NCI-H510A treated with DMSO at 0.1 percent for 48 hours (cell line): ENCODE data around the gene SERP1.

ENCODE experiments used
- DNase-seq: peaks from one replicate; lab custom pipeline; 2025; lab: John Stamatoyannopoulos, UW

SERP1 gene

GRCh38 chr3:150546226-150547044 is at the start of gene SERP1, which contains the start of gene EIF2A:
TSS of gene SERP1 (minus strand) at chr3:150546496. CDS start at chr3:150546135, 361 bp downstream.
TSS of gene EIF2A (plus strand) at chr3:150546787. CDS start at chr3:150546803, 16 bp downstream.
- peak; percentile 96 for DNase-seq

GRCh38 chr3:150594150-150594549 is 47.9 kb upstream of the SERP1 start:
- no peak for DNase-seq

GRCh38 chr3:150589759-150590158 is 43.5 kb upstream of the SERP1 start:
- DNase-seq = no peak

GRCh38 chr3:150588027-150588830 is 41.9 kb upstream of the SERP1 start:
- peak; percentile 66 for DNase-seq

- DNase-seq = no peak
Measured at GRCh38 chr3:150583028-150583427, 36.7 kb upstream of the SERP1 start.

GRCh38 chr3:150582620-150583019 is 36.3 kb upstream of the SERP1 start:
- no peak for DNase-seq

- no peak for DNase-seq
Measured at GRCh38 chr3:150581174-150581573, 34.9 kb upstream of the SERP1 start.

- no peak for DNase-seq
Measured at GRCh38 chr3:150577855-150578254, 31.6 kb upstream of the SERP1 start.

GRCh38 chr3:150567328-150567727 is 21.0 kb upstream of the SERP1 start:
- DNase-seq = no peak

GRCh38 chr3:150564243-150564642 is 17.9 kb upstream of the SERP1 start:
- no peak for DNase-seq

- DNase-seq = no peak
Measured at GRCh38 chr3:150557725-150558124, 11.4 kb upstream of the SERP1 start.

- no peak for DNase-seq
Measured at GRCh38 chr3:150556792-150557191, 10.5 kb upstream of the SERP1 start.

- DNase-seq = no peak
Measured at GRCh38 chr3:150555859-150556436, 9.7 kb upstream of the SERP1 start.

GRCh38 chr3:150547045-150547741 is 897 bp upstream of the SERP1 start:
- DNase-seq = peak; percentile 90

GRCh38 chr3:150545419-150546225 is 674 bp downstream of the SERP1 start:
- peak; percentile 6 for DNase-seq

- DNase-seq = no peak
Measured at GRCh38 chr3:150544726-150545125, 1.6 kb downstream of the SERP1 start.

GRCh38 chr3:150544041-150544440 is 2.3 kb downstream of the SERP1 start:
- no peak for DNase-seq

- no peak for DNase-seq
Measured at GRCh38 chr3:150543531-150543930, 2.8 kb downstream of the SERP1 start.

GRCh38 chr3:150543128-150543527 is 3.2 kb downstream of the SERP1 start:
- no peak for DNase-seq

- DNase-seq = no peak
Measured at GRCh38 chr3:150540991-150541390, 5.3 kb downstream of the SERP1 start.

- no peak for DNase-seq
Measured at GRCh38 chr3:150540297-150540696, 6.0 kb downstream of the SERP1 start.
